ENCODE results near the gene INO80D.

Gene INO80D

GRCh38 chr2:205976120-205976814 is 109.7 kb downstream of the INO80D start:
- DNase-seq, result no peak

GRCh38 chr2:205975082-205975949 is 110.7 kb downstream of the INO80D start:
- no peak for DNase-seq

GRCh38 chr2:205972113-205972512 is 113.9 kb downstream of the INO80D start:
- DNase-seq, result no peak

- no peak for DNase-seq
Measured at GRCh38 chr2:205970348-205970747, 115.6 kb downstream of the INO80D start.

GRCh38 chr2:205969584-205969983 is 116.4 kb downstream of the INO80D start:
- no peak for DNase-seq

- no peak for DNase-seq
Measured at GRCh38 chr2:205967391-205968075, 118.4 kb downstream of the INO80D start.

- no peak for DNase-seq
Measured at GRCh38 chr2:205965707-205966106, 120.3 kb downstream of the INO80D start.

GRCh38 chr2:205964111-205964761 is 121.7 kb downstream of the INO80D start:
- no peak for DNase-seq

- no peak for DNase-seq
Measured at GRCh38 chr2:205959521-205959920, 126.5 kb downstream of the INO80D start.

GRCh38 chr2:205957452-205958154 is 128.4 kb downstream of the INO80D start:
- no peak for DNase-seq

- DNase-seq, result no peak
Measured at GRCh38 chr2:205954707-205955106, 131.3 kb downstream of the INO80D start.

GRCh38 chr2:205952282-205952681 is 133.7 kb downstream of the INO80D start:
- DNase-seq, result no peak

GRCh38 chr2:205948883-205949282 is 137.1 kb downstream of the INO80D start:
- no peak for DNase-seq

- no peak for DNase-seq
Measured at GRCh38 chr2:205948496-205948837, 137.5 kb downstream of the INO80D start.

GRCh38 chr2:205947621-205948495 is 138.1 kb downstream of the INO80D start:
- peak; percentile 51 for DNase-seq

- no peak for DNase-seq
Measured at GRCh38 chr2:205946226-205946625, 139.7 kb downstream of the INO80D start.

Measured in CD4-positive, alpha-beta T cell treated with Interleukin-4 for 4 hours (primary cell).